Loucy (cell line): ENCODE data around the gene INHBC.

Experiments
- H2AFZ ChIP-seq: fragments of 200-600 bp; sonication (generic); 2 replicates; pipeline ENCODE4 v1.6.0; 2016; ENCODE audit warnings: antibody characterized with exemption, mild to moderate bottlenecking, low read length, moderate library complexity
- H3F3A ChIP-seq: fragments of 200-600 bp; 2 replicates; pipeline ENCODE4 v1.6.0; 2016; ENCODE audit warnings: antibody characterized with exemption, low read depth, mild to moderate bottlenecking
- H3K27me3 ChIP-seq: fragments of 200-600 bp; sonication (generic); 2 replicates; pipeline ENCODE4 v1.6.1; 2014; ENCODE audit warnings: low read length, mild to moderate bottlenecking; ENCODE audit not compliant: insufficient read depth, poor library complexity, severe bottlenecking
- H3K36me3 ChIP-seq: fragments of 200-600 bp; sonication (generic); 2 replicates; pipeline ENCODE4 v1.6.1; 2016; ENCODE audit warnings: low read length; ENCODE audit not compliant: insufficient read depth
- H3K4me1 ChIP-seq: fragments of 200-600 bp; sonication (generic); 2 replicates; pipeline ENCODE4 v1.5.1; 2014; ENCODE audit warnings: low read length, mild to moderate bottlenecking; ENCODE audit not compliant: insufficient read depth, poor library complexity, severe bottlenecking
- H3K4me2 ChIP-seq: fragments of 200-600 bp; sonication (generic); 2 replicates; pipeline ENCODE4 v1.6.0; 2014; ENCODE audit warnings: antibody characterized with exemption, low read length, low read depth, mild to moderate bottlenecking; ENCODE audit not compliant: poor library complexity, severe bottlenecking
- H3K4me3 ChIP-seq: fragments of 200-600 bp; sonication (generic); 2 replicates; pipeline ENCODE4 v1.5.1; 2014; ENCODE audit warnings: low read length, mild to moderate bottlenecking, mixed read lengths; ENCODE audit not compliant: poor library complexity, severe bottlenecking
- H3K79me2 ChIP-seq: fragments of 200-600 bp; sonication (generic); 2 replicates; pipeline ENCODE4 v1.6.1; 2014; ENCODE audit warnings: low read length; ENCODE audit not compliant: insufficient read depth
- H3K9ac ChIP-seq: fragments of 200-600 bp; sonication (generic); 2 replicates; pipeline ENCODE4 v1.6.0; 2014; ENCODE audit warnings: mild to moderate bottlenecking, low read depth, low read length, moderate library complexity; ENCODE audit not compliant: poor library complexity, severe bottlenecking
- H3K9me2 ChIP-seq: fragments of 200-600 bp; sonication (generic); replicated peaks from 2 replicates; pipeline ENCODE4 v1.6.1; 2016; ENCODE audit warnings: low read depth, low read length, mixed read lengths
- H3K9me3 ChIP-seq: fragments of 200-600 bp; sonication (generic); 2 replicates; pipeline ENCODE4 v1.6.1; 2014; ENCODE audit warnings: mild to moderate bottlenecking, antibody characterized with exemption, low read length, low read depth; ENCODE audit not compliant: insufficient read depth
- H4K20me1 ChIP-seq: fragments of 200-600 bp; sonication (generic); 2 replicates; pipeline ENCODE4 v1.6.0; 2014; ENCODE audit warnings: antibody characterized with exemption, low read length, mild to moderate bottlenecking; ENCODE audit not compliant: insufficient read depth, poor library complexity, severe bottlenecking
- CTCF ChIP-seq: fragments of 200-600 bp; sonication (generic); conservative IDR thresholded peaks from 2 replicates; pipeline ENCODE4 v1.5.1; 2014; ENCODE audit warnings: mild to moderate bottlenecking, antibody characterized with exemption, low read length
- EZH2phosphoT487 ChIP-seq: fragments of 200-600 bp; IDR thresholded peaks from 2 replicates; pipeline ENCODE4 v1.6.1; 2018; ENCODE audit warnings: antibody characterized with exemption, mild to moderate bottlenecking, moderate library complexity, borderline replicate concordance

Gene INHBC

DNA sequence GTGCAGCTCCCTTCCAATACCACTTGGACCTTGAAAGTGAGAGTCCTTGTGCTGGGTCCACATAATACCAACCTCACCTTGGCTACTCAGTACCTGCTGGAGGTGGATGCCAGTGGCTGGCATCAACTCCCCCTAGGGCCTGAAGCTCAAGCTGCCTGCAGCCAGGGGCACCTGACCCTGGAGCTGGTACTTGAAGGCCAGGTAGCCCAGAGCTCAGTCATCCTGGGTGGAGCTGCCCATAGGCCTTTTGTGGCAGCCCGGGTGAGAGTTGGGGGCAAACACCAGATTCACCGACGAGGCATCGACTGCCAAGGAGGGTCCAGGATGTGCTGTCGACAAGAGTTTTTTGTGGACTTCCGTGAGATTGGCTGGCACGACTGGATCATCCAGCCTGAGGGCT, 14.8 kb downstream of the INHBC start:
- H3F3A ChIP-seq, result no peaks in the 10 kb centered on the region
- no peaks in the 10 kb centered on the region for H4K20me1 ChIP-seq
- no peaks in the 10 kb centered on the region for H3K9me3 ChIP-seq
- H3K4me3 ChIP-seq, result no peak overlapping the region
- H3K9ac ChIP-seq, result no peak overlapping the region
- H3K4me2 ChIP-seq, result no peak overlapping the region
- H3K79me2 ChIP-seq, result no peaks in the 10 kb centered on the region
- no peaks in the 10 kb centered on the region for H3K36me3 ChIP-seq
- H3K27me3 ChIP-seq, result no peaks in the 10 kb centered on the region
- no peak overlapping the region for H2AFZ ChIP-seq
- peaks cover 11% of the 10 kb centered on the region for H3K4me1 ChIP-seq
- TF ChIP-seq CTCF (no peak), EZH2phosphoT487 (no peak)
- H3K9me2 ChIP-seq, result no peaks in the 10 kb centered on the region

DNA sequence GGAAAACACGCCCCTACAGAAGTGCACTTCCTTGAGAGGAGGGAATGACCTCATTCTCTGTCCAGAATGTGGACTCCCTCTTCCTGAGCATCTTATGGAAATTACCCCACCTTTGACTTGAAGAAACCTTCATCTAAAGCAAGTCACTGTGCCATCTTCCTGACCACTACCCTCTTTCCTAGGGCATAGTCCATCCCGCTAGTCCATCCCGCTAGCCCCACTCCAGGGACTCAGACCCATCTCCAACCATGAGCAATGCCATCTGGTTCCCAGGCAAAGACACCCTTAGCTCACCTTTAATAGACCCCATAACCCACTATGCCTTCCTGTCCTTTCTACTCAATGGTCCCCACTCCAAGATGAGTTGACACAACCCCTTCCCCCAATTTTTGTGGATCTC, 15.5 kb downstream of the INHBC start:
- Histone ChIP-seq H3K9ac (no peak overlapping the region), H3F3A (no peaks in the 10 kb centered on the region), H3K4me1 (peaks cover 8% of the 10 kb centered on the region), H3K27me3 (no peaks in the 10 kb centered on the region), H3K4me2 (no peak overlapping the region), H3K9me3 (no peaks in the 10 kb centered on the region), H4K20me1 (no peaks in the 10 kb centered on the region), H3K4me3 (no peak overlapping the region), H2AFZ (no peak overlapping the region), H3K36me3 (no peaks in the 10 kb centered on the region), H3K79me2 (no peaks in the 10 kb centered on the region), H3K9me2 (no peaks in the 10 kb centered on the region)
- TF ChIP-seq EZH2phosphoT487 (no peak), CTCF (no peak)

DNA sequence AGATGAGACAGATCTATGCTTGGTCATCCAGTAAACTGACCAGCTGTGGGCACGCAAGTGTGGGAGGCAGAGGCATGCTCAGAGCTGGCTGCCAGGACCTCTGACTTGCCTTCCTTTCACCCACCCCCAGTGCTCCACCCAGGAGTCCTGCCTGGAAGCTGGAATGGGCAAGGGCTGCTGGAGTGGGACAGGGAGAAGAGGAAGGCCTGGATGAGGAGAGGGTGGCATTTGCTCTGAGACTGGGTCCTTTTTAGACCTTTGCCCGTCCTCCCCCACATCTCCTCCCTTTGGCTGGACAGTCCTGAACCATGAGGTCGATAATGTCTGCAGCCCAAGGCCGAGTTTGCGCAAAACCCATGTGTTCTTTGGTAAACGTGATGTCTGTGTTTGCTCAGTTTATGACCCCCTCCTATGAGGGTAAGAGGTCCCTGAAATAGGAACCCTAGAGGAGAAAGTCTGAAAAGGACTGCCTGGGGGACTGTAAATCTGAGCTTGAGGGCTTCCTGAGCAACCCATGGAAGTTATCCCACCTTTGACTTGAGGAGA, 16.7 kb downstream of the INHBC start:
- Histone ChIP-seq H4K20me1 (no peaks in the 10 kb centered on the region), H2AFZ (no peak overlapping the region), H3K27me3 (no peaks in the 10 kb centered on the region), H3K79me2 (no peaks in the 10 kb centered on the region), H3K4me3 (no peak overlapping the region), H3K9ac (no peak overlapping the region), H3K9me2 (no peaks in the 10 kb centered on the region), H3K4me2 (no peak overlapping the region), H3K9me3 (no peaks in the 10 kb centered on the region), H3K36me3 (no peaks in the 10 kb centered on the region), H3K4me1 (peaks cover 6% of the 10 kb centered on the region), H3F3A (no peaks in the 10 kb centered on the region)
- TF ChIP-seq EZH2phosphoT487, result no peak
- no peak for TF ChIP-seq CTCF
